Measurements from ENCODE around the gene NEDD8. TPM values are rescaled to one million over a fixed set of nuclear protein-coding genes. Genes with fewer than 3 reads are reported as not detected.

The NEDD8 gene
- 61.8 TPM for total RNA-seq

GRCh38 chr14:24232121-24232644 lies at the start of gene NEDD8:
TSS of gene NEDD8 (minus strand) at chr14:24232367. CDS start at chr14:24232267, 100 bp downstream.

GRCh38 chr14:24271134-24271833 lies 39.1 kb upstream of the NEDD8 start, which contains the start of gene RABGGTA:
TSS of gene RABGGTA (minus strand) at chr14:24271597. CDS start at chr14:24271115, 482 bp downstream.

DNA sequence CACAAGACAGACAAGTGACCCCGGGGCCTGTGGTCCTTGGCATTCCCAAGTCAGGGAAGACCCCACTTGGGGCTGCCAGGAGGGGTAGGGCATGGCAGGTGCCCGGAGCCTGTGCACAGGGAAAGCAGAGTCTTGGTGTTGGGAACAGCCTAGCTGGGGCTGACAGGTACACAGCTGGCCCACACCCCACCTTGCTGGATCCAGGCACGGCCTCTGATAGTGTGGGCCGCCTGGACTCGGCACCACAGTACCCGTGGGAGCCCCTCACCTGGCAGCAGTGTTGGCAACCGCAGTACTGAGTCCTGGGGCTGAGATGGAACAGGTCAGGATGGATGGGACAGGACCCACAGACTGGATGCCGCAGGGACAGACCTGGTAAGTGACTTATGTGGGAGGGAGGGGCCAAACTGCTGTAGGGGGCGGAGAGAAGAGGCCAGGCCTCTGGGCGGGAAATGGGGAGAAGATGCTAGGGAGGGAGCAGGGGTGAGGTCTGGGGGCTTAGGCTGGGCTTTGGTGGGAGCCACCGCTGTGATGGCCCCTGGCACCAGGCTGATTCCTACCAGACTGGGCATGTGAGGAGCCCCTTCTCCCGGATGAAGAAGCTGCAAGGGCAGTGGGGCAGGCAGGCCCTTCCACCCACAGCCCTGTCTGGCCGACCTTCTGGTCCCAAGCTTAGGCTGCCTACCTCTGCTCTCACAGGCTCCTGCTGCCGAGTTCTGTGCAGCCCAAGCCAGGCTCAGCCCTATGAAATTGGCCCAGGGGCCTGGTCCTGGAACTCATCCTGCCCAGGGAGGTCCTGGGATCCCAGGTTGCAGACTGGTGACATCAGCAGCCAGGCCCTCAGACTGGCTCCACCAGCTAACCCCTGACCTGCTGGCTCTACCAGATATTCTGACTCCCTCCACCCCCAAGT lies 30.9 kb upstream of the NEDD8 start, which contains the start of gene TGM1:
Gene TGM1, minus strand, starts transcription at position 357 of the 913 bp plus-strand sequence. CDS start 825 bp downstream, outside the sequence.

DNA sequence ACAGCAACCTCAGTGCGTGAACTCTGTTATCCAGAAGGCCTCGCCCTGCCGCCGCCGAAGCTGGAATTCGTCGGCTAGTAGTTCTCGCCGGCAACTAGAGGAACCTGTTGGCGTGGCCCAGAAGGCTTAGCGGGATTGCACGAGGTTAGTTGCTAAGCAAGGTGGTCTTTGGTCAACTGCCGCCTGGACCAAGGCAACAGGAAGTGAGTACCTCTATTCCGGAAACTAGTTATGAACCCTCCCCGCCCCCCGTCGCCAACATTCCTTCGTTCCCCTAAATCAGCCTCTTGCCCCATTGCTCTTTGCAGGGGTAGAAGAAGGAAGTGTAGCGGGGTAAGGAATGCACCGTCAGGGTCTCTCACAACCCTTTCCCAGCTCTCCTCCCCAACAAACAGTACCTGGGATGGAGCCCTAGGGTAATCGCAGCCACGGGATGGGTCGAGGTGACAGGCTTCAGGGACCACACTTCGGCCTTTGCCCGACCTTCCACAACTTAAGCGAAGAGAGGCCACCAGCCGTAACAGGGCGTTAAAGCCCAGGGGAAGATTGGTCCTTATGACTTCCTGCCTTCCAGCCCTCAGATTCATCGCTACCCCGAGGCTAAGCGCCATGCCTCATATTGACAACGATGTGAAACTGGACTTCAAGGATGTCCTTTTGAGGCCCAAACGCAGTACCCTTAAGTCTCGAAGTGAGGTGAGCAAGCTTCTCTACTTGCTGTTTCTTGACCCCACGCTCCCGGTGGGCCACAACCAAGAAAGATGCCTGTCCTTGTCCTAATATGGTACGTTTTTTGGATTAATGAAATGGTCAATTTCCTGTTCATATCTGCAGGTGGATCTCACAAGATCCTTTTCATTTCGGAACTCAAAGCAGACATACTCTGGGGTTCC lies 724 bp upstream of the NEDD8 start, which contains the start of gene GMPR2:
Gene GMPR2, plus strand, starts transcription at position 285 of the 893 bp plus-strand sequence. Its CDS starts 325 bp downstream, at position 610.

GRCh38 chr14:24215495-24216344 lies 16.4 kb downstream of the NEDD8 start, which contains the start of gene MDP1:
TSS of gene MDP1 (minus strand) at chr14:24216066. CDS start at chr14:24215955, 111 bp downstream.

DNA sequence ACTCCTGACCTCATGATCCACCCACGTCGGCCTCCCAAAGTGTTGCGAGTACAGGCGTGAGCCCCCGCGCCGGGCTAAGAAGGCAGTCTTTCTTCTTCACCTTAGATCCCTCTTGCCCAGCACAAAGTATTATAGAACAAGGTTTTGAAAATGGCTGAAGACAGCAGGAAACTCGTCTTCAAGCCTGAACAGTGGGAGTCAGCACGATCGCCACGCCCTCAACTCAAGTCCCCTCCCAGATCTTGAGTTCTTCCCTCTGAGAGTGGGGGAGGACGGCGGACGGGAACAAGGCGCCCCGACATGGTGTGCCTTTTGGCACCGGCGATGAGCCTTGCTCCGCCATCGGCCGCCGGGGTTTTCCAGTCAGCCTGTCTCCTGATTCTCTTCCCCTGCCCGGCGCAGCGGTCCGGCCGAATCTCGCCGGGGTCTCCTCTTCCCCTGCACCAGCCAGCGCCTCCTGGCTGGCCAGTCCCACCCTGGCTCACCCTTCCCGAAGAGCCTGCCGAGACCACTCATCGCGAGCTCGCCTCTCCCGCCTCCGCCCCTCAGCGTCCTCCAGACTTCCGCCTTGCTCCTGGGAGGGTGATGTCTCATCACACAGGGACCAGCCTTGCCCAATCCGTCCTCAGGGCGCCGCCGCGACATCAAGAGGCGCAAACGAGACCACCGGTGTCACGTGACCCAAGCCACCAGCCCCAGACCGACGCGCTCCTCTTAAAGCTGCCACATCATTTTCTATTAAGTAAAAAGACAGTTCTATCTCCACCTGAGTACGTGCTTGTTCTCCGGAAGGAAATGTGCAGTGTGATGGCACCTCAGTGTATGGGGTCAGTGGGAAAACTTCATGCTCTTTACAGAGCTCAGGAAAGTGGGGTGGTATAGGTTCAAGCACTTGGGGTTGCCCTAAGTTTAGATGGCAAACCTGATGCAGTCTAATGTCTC lies 19.0 kb downstream of the NEDD8 start, which contains the start of gene CHMP4A:
Gene CHMP4A, minus strand, starts transcription at position 565 of the 942 bp plus-strand sequence. Its CDS starts 49 bp downstream, at position 516.

GRCh38 chr14:24195186-24196070 lies 36.7 kb downstream of the NEDD8 start, which contains the start of gene TM9SF1:
TSS of gene TM9SF1 (minus strand) at chr14:24195441. CDS start at chr14:24195019, 422 bp downstream.

DNA sequence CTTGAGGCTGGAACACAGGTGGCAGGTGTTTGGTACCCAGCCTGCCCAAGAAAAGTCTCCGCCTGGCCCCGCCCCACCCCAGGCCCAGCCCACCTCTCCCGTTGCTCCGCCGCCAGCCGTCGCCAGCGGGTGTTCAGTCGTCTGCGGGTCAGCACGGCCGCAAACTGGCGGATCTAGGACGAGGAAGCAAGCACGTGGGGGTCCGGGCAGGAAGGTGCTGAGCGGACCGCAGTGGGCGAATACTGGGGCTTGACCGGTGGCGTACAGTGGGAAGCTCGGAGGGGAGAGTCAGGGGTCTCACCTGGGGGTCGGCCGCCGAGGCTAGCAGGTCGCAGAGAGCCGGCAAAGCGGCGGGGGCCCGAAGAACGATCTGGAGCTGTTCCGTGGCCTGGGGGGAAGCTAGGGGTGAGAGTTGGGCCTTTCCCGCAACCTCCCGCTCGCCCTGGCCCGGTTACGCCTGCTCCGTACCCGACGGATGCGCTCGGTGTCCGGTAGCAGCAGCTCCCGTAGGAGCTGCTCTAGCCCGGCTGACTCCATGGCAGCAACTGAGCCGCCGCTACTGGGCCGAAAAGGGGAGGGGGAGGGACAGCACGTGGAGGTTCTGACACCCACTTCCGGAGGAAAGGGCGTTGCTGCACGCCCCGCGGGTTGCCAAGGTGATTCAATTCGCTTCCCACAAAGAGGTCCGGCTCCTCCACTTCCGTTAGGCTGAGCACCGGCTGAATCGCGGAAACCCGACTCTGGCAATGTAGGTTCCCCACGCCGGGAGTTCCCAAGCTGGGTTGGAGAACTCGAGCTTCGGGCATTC lies 43.7 kb downstream of the NEDD8 start, which contains the start of gene IPO4:
Gene IPO4, minus strand, starts transcription at position 566 of the 808 bp plus-strand sequence. Its CDS starts 29 bp downstream, at position 537.

DNA sequence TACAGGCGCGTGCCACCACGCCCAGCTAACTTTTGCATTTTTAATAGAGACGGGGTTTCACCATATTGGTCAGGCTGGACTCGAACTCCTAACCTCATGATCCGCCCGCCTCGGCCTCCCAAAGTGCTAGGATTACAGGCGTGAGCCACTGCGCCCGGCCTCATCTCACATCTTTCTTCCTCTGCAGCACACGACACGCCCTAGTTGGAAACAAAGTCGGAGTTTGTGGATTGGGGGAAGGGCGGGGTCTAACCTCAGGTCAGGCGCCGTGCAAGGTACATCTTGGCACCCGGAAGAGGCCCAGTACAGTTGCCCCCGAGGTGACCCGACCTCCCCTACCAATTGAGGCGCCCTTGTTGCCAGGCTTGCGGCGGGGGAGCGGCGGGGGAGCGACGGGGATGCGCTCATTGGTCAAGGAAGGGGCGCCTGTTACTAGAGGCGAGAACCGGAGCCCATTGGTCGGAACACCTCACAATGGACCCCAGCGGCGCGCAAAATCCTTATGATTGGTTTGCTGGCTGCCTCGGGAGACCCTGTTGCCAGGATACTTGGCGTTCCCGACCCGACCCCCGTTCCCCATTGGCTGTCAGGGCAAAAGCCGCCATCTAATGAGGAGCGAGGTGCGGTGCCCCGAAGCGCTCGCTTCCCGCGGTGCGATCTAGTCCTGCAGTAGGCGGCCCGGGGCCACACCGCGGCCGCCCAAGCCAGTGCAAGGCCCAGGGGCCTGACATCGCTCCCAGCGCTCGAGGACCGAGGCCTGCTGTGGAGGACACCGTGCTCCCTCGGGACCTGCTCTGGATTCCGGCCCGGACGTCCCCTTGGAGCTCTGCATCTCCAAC lies 60.5 kb downstream of the NEDD8 start, which contains the start of gene REC8:
Gene REC8, plus strand, starts transcription at position 659 of the 839 bp plus-strand sequence. CDS start 473 bp downstream, outside the sequence.

Other genes with a start within 250 kb of the NEDD8 start
- gene DHRS4L2, start 243.4 kb downstream of the NEDD8 start, total RNA-seq, result 7.7 TPM
- gene CARMIL3, start 180.4 kb downstream of the NEDD8 start, total RNA-seq, result 7.8 TPM
- 5.9 TPM for gene CPNE6, start 160.8 kb downstream of the NEDD8 start, total RNA-seq
- 11.2 TPM for gene PCK2, start 138.1 kb downstream of the NEDD8 start, total RNA-seq
- 67.2 TPM for gene DCAF11, start 117.6 kb downstream of the NEDD8 start, total RNA-seq
- gene NRL, start 117.4 kb downstream of the NEDD8 start, total RNA-seq, result 394 TPM
- gene FITM1, start 101.7 kb downstream of the NEDD8 start, total RNA-seq, result 11.4 TPM
- 58.5 TPM for gene PSME1, start 96.2 kb downstream of the NEDD8 start, total RNA-seq
- 15.1 TPM for gene EMC9, start 90.8 kb downstream of the NEDD8 start, total RNA-seq
- 28.6 TPM for gene PSME2, start 85.8 kb downstream of the NEDD8 start, total RNA-seq
- 72.5 TPM for gene RNF31, start 84.9 kb downstream of the NEDD8 start, total RNA-seq
- gene IRF9, start 71.1 kb downstream of the NEDD8 start, total RNA-seq, result 35.1 TPM
- gene REC8, start 60.3 kb downstream of the NEDD8 start, total RNA-seq, result 22.4 TPM
- gene IPO4, start 43.6 kb downstream of the NEDD8 start, total RNA-seq, result 19.1 TPM
- gene TM9SF1, start 36.9 kb downstream of the NEDD8 start, total RNA-seq, result 58.9 TPM
- gene TSSK4, start 26.7 kb downstream of the NEDD8 start, total RNA-seq, result not detected
- gene CHMP4A, start 18.9 kb downstream of the NEDD8 start, total RNA-seq, result 53.5 TPM
- 20.5 TPM for gene MDP1, start 16.3 kb downstream of the NEDD8 start, total RNA-seq
- gene GMPR2, start 562 bp upstream of the NEDD8 start, total RNA-seq, result 62.6 TPM
- gene TINF2, start 10.3 kb upstream of the NEDD8 start, total RNA-seq, result 44.8 TPM
- 6.2 TPM for gene TGM1, start 30.8 kb upstream of the NEDD8 start, total RNA-seq
- gene RABGGTA, start 39.2 kb upstream of the NEDD8 start, total RNA-seq, result 26.6 TPM
- gene DHRS1, start 67.4 kb upstream of the NEDD8 start, total RNA-seq, result 19.4 TPM
- gene NOP9, start 67.5 kb upstream of the NEDD8 start, total RNA-seq, result 21.8 TPM
- 17.5 TPM for gene CIDEB, start 75.6 kb upstream of the NEDD8 start, total RNA-seq
- 6.9 TPM for gene LTB4R2, start 77.8 kb upstream of the NEDD8 start, total RNA-seq
- 2.7 TPM for gene LTB4R, start 79.1 kb upstream of the NEDD8 start, total RNA-seq
- 13.0 TPM for gene ADCY4, start 102.7 kb upstream of the NEDD8 start, total RNA-seq
- 4.4 TPM for gene RIPK3, start 107.6 kb upstream of the NEDD8 start, total RNA-seq
- gene NFATC4, start 135.8 kb upstream of the NEDD8 start, total RNA-seq, result 67.8 TPM
- 47.5 TPM for gene NYNRIN, start 166.6 kb upstream of the NEDD8 start, total RNA-seq
- 2.0 TPM for gene CBLN3, start 197.3 kb upstream of the NEDD8 start, total RNA-seq
- gene KHNYN, start 197.6 kb upstream of the NEDD8 start, total RNA-seq, result 58.6 TPM
- gene SDR39U1, start 210.4 kb upstream of the NEDD8 start, total RNA-seq, result 32.4 TPM

Measured in camera-type eye (tissue), 1 donor.